HepG2 (cell line): ENCODE results near the gene LRRC34. TPM values are rescaled to one million over a fixed set of nuclear protein-coding genes. Genes with fewer than 3 reads are reported as not detected.

Source experiments
- ATAC-seq: fragments of 200-7000 bp; cut with Tn5 transposase; 3 replicates; pipeline ENCODE4 v1.9.1; 2020; ENCODE audit warnings: mild to moderate bottlenecking, moderate library complexity
- BruUV-seq: library from RNA; stranded (reverse); fragments of 400-500 nt; replicated peaks from 2 replicates; lab custom pipeline; 2021; lab: Mats Ljungman, UMichigan
- CTCF ChIA-PET: fragments of 300-600 bp; formaldehyde crosslinking; extraction: SDS; loops from one replicate; lab custom pipeline; 2021; ENCODE audit warnings: low total read pairs, inconsistent platforms, low intra/inter-chr PET ratio; lab: Yijun Ruan, JAX
- POLR2A ChIA-PET: fragments of 350-600 bp; sonication (Branson Sonifier 250); formaldehyde crosslinking; loops from one replicate; lab custom pipeline; 2020; ENCODE audit warnings: antibody characterized with exemption, inconsistent platforms; lab: Yijun Ruan, JAX
- DNase-seq: peaks from one replicate; pipeline ENCODE4 v3.0.0-alpha.2; 2015; ENCODE audit warnings: low spot score
- FAIRE-seq: peaks from 3 replicates; lab custom pipeline; 2011; peaks lifted over from hg19 to GRCh38; lab: Jason Lieb, UNC
- H2AFZ ChIP-seq: one replicate; pipeline ENCODE4 v1.6.1; 2011; ENCODE audit warnings: low read length, inconsistent platforms
- H3K27ac ChIP-seq: fragments of 300-600 bp; 3 replicates; pipeline ENCODE4 v1.8.0; 2011; ENCODE audit warnings: mixed run types, mild to moderate bottlenecking, mixed read lengths, low read length, inconsistent platforms; ENCODE audit not compliant: insufficient read depth; ENCODE audit errors: extremely low read length
- H3K27me3 ChIP-seq, 2 experiments: fragments of 200-600 bp in 1 of 2; 2 replicates in 1 of 2; 3 replicates in 1 of 2; pipeline versions ENCODE4 v1.6.0 to v1.8.0; 2011; ENCODE audit warnings: low read length in 2 of 2, mild to moderate bottlenecking in 2 of 2, moderate library complexity in 2 of 2, inconsistent platforms in 1 of 2; ENCODE audit not compliant: insufficient read depth in 2 of 2, control insufficient read depth in 1 of 2
- H3K36me3 ChIP-seq, 2 experiments: fragments of 200-600 bp in 1 of 2; replicated peaks in 1 of 2; 2 replicates in 1 of 2; 3 replicates in 1 of 2; pipeline versions ENCODE4 v1.5.1 to v1.8.0; 2011; ENCODE audit warnings: low read length in 2 of 2, inconsistent platforms in 1 of 2; ENCODE audit not compliant: insufficient read depth in 2 of 2, control insufficient read depth in 1 of 2
- H3K4me1 ChIP-seq: 2 replicates; pipeline ENCODE4 v1.5.1; 2012; ENCODE audit warnings: low read length, inconsistent platforms; ENCODE audit not compliant: insufficient read depth
- H3K4me2 ChIP-seq: 2 replicates; pipeline ENCODE4 v1.6.0; 2011; ENCODE audit warnings: low read depth, low read length, inconsistent platforms
- H3K4me3 ChIP-seq, 3 experiments: fragments of 200-600 bp in 1 of 3; sonication (generic), shearing (Covaris generic) in 1 of 3; replicated peaks in 1 of 3; 2 replicates each; pipeline ENCODE4 v1.5.1; 2011 to 2016; ENCODE audit warnings: low read length in 3 of 3, inconsistent platforms in 2 of 3, low read depth in 2 of 3, mild to moderate bottlenecking in 2 of 3, control low read depth in 1 of 3, mixed read lengths in 1 of 3; ENCODE audit not compliant: insufficient read depth in 1 of 3
- H3K79me2 ChIP-seq: one replicate; pipeline ENCODE4 v1.6.1; 2011; ENCODE audit warnings: low read length, inconsistent platforms; ENCODE audit not compliant: insufficient read depth
- H3K9ac ChIP-seq: 2 replicates; pipeline ENCODE4 v1.6.0; 2011; ENCODE audit warnings: mild to moderate bottlenecking, low read depth, low read length, inconsistent platforms; ENCODE audit not compliant: insufficient read depth
- H3K9me3 ChIP-seq: 2 replicates; pipeline ENCODE4 v1.5.1; 2012; ENCODE audit warnings: mild to moderate bottlenecking, low read length
- H4K20me1 ChIP-seq: 2 replicates; pipeline ENCODE4 v1.6.0; 2011; ENCODE audit warnings: inconsistent platforms, mild to moderate bottlenecking, low read length, moderate library complexity; ENCODE audit not compliant: insufficient read depth
- EHMT2 ChIP-seq: fragments of 200-600 bp; sonication (generic); IDR thresholded peaks from 2 replicates; pipeline ENCODE4 v1.7.0; 2017; ENCODE audit warnings: antibody characterized with exemption, low read depth, low read length, borderline replicate concordance
- HNRNPLL ChIP-seq: fragments of 200-400 bp; formaldehyde crosslinking; IDR thresholded peaks from 2 replicates; pipeline ENCODE4 v1.6.1; 2017; ENCODE audit warnings: mild to moderate bottlenecking, low read depth, low read length; ENCODE audit not compliant: poor library complexity, severe bottlenecking
- ZNF816 ChIP-seq: sonication (generic); formaldehyde crosslinking; IDR thresholded peaks from 2 replicates; pipeline ENCODE4 v1.8.0; 2022; ENCODE audit warnings: missing genetic modification reagents, mild to moderate bottlenecking, borderline replicate concordance
- WGBS: methylation state at CpG from one replicate; pipeline ENCODE4 v1.1.6; 2017; ENCODE audit warnings: low lambda C conversion rate; 5-methylcytosine and 5-hydroxymethylcytosine counted together
- in situ Hi-C: cut with HindIII; loops from 2 replicates; pipeline ENCODE4 v1.10.0; 2017; ENCODE audit warnings: low pct_unique_long_range_greater_than_20kb; ENCODE audit not compliant: extremely low pct_ligation_motif_present
- intact Hi-C: fragments of 100-400 bp; cut with micrococcal nuclease; formaldehyde crosslinking; loops from one replicate; pipeline ENCODE4 v1.10.0; 2022; ENCODE audit not compliant: unreplicated experiment
- polyA plus RNA-seq, 8 experiments: library from polyadenylated mRNA; depleted of rRNA in 3 of 8; stranded (reverse) in 7 of 8; unstranded in 1 of 8; fragments of >200 nt; fragmentation: Illumina TruSeq in 4 of 8; extraction: Trizol in 4 of 8; gene quantifications; 2 replicates each; pipeline versions ENCODE4 v1.2.1 to v1.2.3, GENCODE V29; 2011 to 2016; ENCODE audit warnings: low read depth in 4 of 8, missing spikeins in 1 of 8, mixed read lengths in 1 of 8; ENCODE audit not compliant: insufficient read depth in 1 of 8
- total RNA-seq, 5 experiments: library from RNA; depleted of rRNA; stranded (reverse); fragments of >200 nt; fragmentation: Illumina TruSeq; extraction: Trizol; gene quantifications; 2 replicates each; pipeline ENCODE4 v1.2.3, GENCODE V29; 2016; ENCODE audit warnings: low read depth in 1 of 5
- TF ChIP-seq, protein P1 (sequence below): sonication (generic); formaldehyde crosslinking; IDR thresholded peaks from 2 replicates; pipeline ENCODE4 v1.4.0; 2020; ENCODE audit warnings: low read depth, missing genetic modification reagents

Gene LRRC34
- total and polyA plus RNA-seq, 2 of the 13 experiments (the other 11 are each of a cell fraction or from before 2014, with no cell fraction given): not detected

DNA sequence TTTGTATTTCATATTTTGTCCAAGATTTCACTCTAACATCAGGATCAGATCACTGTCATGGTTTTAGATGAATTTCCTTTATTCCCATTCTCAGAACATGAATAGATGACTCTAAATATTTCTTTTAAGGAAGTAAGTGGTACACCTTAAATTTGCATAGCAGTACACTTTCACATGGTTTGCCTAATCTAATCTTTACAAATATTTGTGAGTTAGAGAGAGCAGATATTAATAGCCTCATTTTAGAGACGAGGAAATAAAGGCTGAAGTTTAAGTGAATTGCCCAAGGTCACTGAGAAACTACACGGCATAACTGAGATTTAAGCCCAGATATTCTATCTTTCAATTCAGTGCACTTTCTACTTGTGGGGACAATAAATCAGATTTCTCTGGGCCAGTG lies 62.0 kb downstream of the LRRC34 start:
- no peak overlapping the region for H3K27ac ChIP-seq
- H3K4me1 ChIP-seq: peaks cover 23% of the 10 kb centered on the region
- H3K9ac ChIP-seq: no peak overlapping the region
- TF ChIP-seq HNRNPLL (no peak), ZNF816 (CRISPR knock-in tag) (no peak), EHMT2 (no peak)
- TF ChIP-seq, protein P1, sequence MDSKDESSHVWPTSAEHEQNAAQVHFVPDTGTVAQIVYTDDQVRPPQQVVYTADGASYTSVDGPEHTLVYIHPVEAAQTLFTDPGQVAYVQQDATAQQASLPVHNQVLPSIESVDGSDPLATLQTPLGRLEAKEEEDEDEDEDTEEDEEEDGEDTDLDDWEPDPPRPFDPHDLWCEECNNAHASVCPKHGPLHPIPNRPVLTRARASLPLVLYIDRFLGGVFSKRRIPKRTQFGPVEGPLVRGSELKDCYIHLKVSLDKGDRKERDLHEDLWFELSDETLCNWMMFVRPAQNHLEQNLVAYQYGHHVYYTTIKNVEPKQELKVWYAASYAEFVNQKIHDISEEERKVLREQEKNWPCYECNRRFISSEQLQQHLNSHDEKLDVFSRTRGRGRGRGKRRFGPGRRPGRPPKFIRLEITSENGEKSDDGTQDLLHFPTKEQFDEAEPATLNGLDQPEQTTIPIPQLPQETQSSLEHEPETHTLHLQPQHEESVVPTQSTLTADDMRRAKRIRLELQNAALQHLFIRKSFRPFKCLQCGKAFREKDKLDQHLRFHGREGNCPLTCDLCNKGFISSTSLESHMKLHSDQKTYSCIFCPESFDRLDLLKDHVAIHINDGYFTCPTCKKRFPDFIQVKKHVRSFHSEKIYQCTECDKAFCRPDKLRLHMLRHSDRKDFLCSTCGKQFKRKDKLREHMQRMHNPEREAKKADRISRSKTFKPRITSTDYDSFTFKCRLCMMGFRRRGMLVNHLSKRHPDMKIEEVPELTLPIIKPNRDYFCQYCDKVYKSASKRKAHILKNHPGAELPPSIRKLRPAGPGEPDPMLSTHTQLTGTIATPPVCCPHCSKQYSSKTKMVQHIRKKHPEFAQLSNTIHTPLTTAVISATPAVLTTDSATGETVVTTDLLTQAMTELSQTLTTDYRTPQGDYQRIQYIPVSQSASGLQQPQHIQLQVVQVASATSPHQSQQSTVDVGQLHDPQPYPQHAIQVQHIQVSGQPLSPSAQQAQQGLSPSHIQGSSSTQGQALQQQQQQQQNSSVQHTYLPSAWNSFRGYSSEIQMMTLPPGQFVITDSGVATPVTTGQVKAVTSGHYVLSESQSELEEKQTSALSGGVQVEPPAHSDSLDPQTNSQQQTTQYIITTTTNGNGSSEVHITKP (CRISPR knock-in tag): no peak
- no peaks in the 10 kb centered on the region for H4K20me1 ChIP-seq
- in situ Hi-C loops (no loop called here), intact Hi-C loops (no loop called here)
- no peaks in the 10 kb centered on the region for H3K9me3 ChIP-seq
- FAIRE-seq (no peak), ATAC-seq (no peak), DNase-seq (no peak)
- ChIA-PET POLR2A (no interaction called here), CTCF (no interaction called here)
- no peak overlapping the region for H3K4me3 ChIP-seq
- H2AFZ ChIP-seq: no peak overlapping the region
- WGBS: 0% methylated on average over 2 of the region's 2 CpGs
- no peaks in the 10 kb centered on the region for H3K79me2 ChIP-seq
- H3K27me3 ChIP-seq: peaks cover 0 to 5% of the 10 kb centered on the region in 2 experiments; a peak in 2 of 5 replicates
- BruUV-seq: no TSS peak
- no peaks in the 10 kb centered on the region for H3K36me3 ChIP-seq
- no peak overlapping the region for H3K4me2 ChIP-seq
